ENCODE measurements around the gene DGKB. TPM values are rescaled to one million over a fixed set of nuclear protein-coding genes. Genes with fewer than 3 reads are reported as not detected.

The DGKB gene
- total RNA-seq, 4 donors from 2014 or later: 0.27 to 0.88 (median 0.76) TPM; not detected in 1

GRCh38 chr7:14206121-14206520, 696.4 kb downstream of the DGKB start:
- Histone ChIP-seq H3K4me3 (no peak overlapping the region), H3K9me3 (no peaks in the 10 kb centered on the region), H3K4me1 (no peaks in the 10 kb centered on the region), H3K27ac (no peak overlapping the region), H3K36me3 (no peaks in the 10 kb centered on the region), H3K27me3 (no peaks in the 10 kb centered on the region)
- TF ChIP-seq POLR2A (IDR thresholded peaks at IDR 0.05) (no peak), CTCF (IDR thresholded peaks at IDR 0.05) (no peak)
- DNase-seq: no peak

DNA sequence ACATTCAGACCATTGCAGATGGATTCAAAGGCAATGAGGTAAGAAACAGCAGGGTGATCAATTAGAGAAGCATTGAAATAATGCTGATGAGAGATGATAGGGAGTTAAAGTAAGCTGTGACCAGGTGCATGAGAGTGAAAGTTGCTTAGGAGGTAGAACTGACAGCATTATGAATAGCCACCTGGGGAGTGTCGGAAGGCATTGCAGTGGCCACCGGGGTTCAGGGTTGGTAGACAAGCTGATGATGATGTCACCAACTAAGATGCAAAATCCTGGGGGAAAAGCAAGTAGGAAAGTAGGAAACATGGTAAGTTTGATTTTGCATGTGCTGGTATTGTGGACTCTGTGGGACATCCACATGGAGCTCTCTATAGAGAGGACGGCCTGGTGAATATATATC, 701.2 kb downstream of the DGKB start:
- TF ChIP-seq CTCF (IDR thresholded peaks at IDR 0.05) (no peak), POLR2A (IDR thresholded peaks at IDR 0.05) (no peak)

DNA sequence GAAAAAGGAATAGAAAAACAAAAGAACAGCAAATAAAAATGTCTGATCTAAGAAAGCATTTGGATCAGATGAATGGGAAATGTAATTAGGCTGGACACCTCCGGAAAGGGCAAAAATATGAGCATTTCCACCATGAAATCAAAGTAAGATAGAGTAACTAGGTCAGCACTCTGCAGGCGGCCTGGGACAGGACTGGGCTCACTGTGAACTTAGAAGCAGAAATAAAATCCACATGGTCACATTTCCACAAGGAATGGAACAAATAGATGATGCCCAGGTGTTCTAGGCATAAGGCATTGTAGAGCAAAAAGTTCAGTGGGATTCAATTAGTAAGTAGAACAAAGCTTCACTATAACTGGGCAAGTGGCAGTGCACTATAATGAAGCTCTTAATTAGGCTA, 703.2 kb downstream of the DGKB start:
- no peak for DNase-seq
- H3K27ac ChIP-seq: no peak overlapping the region

More for the DNA sequence above, 701.2 kb downstream of the DGKB start:
- Histone ChIP-seq H3K4me3 (no peak overlapping the region), H3K27ac (no peak overlapping the region), H3K27me3 (no peaks in the 10 kb centered on the region), H3K9me3 (no peaks in the 10 kb centered on the region), H3K4me1 (no peaks in the 10 kb centered on the region), H3K36me3 (no peaks in the 10 kb centered on the region)
- DNase-seq: no peak

DNA sequence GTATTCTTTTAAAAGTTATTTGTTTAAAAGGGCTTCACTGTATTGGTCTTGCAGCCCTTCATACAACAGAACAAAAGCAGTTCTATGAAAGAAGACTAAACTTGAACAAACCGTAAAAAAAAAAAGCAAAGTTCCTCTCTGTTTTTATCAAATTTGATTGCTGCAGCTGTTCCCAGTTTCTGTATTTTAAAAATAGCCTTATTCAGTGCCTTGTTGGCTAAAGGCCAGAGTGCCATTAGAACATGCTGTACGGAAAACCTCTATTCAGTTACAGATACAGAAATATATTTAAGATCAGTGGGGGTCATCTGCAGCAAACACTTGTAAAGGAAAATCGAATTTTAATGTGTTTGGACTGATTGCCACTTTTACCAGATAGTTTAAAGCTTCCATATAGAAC, 705.3 kb downstream of the DGKB start:
- Histone ChIP-seq H3K27ac (no peak overlapping the region), H3K36me3 (no peaks in the 10 kb centered on the region), H3K27me3 (no peaks in the 10 kb centered on the region), H3K4me3 (no peak overlapping the region), H3K4me1 (no peaks in the 10 kb centered on the region), H3K9me3 (no peaks in the 10 kb centered on the region)
- TF ChIP-seq CTCF (IDR thresholded peaks at IDR 0.05) (no peak), POLR2A (IDR thresholded peaks at IDR 0.05) (no peak)
- DNase-seq: no peak

More for the DNA sequence above, 703.2 kb downstream of the DGKB start:
- Histone ChIP-seq H3K27me3 (no peaks in the 10 kb centered on the region), H3K4me1 (no peaks in the 10 kb centered on the region), H3K36me3 (no peaks in the 10 kb centered on the region), H3K9me3 (no peaks in the 10 kb centered on the region), H3K4me3 (no peak overlapping the region)
- TF ChIP-seq POLR2A (IDR thresholded peaks at IDR 0.05): no peak
- TF ChIP-seq CTCF (IDR thresholded peaks at IDR 0.05): no peak

DNA sequence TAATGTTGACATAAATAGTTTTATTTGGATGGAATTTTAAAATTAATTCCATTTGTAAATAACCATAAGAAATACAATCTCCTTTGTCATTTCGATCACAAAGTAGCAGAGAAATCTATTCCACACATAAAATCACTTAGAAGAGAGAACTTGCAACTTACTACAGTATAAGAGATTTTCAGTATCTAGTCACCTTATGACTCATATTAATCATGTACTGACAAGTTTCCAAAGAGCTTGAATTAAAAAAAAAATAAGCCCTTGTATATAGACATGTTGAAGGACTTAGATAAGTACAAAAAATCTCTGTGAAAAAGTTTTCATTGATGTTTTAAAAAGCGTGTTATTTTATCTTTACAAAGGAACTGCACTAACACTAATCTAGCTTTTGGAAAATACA, 706.0 kb downstream of the DGKB start:
- H3K27me3 ChIP-seq: no peaks in the 10 kb centered on the region
- no peak for TF ChIP-seq CTCF (IDR thresholded peaks at IDR 0.05)
- no peak for TF ChIP-seq POLR2A (IDR thresholded peaks at IDR 0.05)
- H3K9me3 ChIP-seq: no peaks in the 10 kb centered on the region
- H3K36me3 ChIP-seq: no peaks in the 10 kb centered on the region
- DNase-seq: no peak
- H3K4me1 ChIP-seq: no peaks in the 10 kb centered on the region
- H3K27ac ChIP-seq: no peak overlapping the region
- H3K4me3 ChIP-seq: no peak overlapping the region

DNA sequence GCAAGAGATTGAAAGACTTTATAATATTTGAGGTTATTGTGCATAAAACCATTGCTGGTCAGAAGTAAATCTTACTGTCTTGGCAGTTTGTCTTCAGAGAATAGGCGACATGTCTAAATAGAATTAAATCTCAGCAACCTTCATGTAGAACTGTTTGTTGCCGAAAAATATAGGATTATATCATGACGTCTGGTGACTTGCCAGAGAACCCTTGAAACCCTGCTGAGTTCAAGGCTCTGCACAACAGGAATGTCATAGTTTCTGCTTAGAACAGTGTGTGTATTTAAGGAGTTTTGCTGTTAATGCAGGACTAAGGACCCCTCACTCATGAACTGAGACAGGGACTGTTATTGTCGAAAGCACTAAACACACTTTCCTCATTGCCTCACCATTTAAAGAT, 706.7 kb downstream of the DGKB start:
- no peaks in the 10 kb centered on the region for H3K27me3 ChIP-seq
- TF ChIP-seq POLR2A (IDR thresholded peaks at IDR 0.05): no peak
- no peak for TF ChIP-seq CTCF (IDR thresholded peaks at IDR 0.05)
- no peak overlapping the region for H3K27ac ChIP-seq
- no peak for DNase-seq
- no peaks in the 10 kb centered on the region for H3K9me3 ChIP-seq
- no peaks in the 10 kb centered on the region for H3K4me1 ChIP-seq
- H3K4me3 ChIP-seq: no peak overlapping the region
- H3K36me3 ChIP-seq: no peaks in the 10 kb centered on the region
